Liver (tissue), 9 donors: ENCODE measurements around the gene HUS1. TPM values are rescaled to one million over a fixed set of nuclear protein-coding genes. Genes with fewer than 3 reads are reported as not detected.

ENCODE experiments used
- DNase-seq: peaks from one replicate; pipeline ENCODE4 v3.0.0-alpha.2; 2017; ENCODE audit warnings: low spot score
- H3K27ac ChIP-seq, 2 donors: one replicate each; pipeline ENCODE4 v1.7.0; 2013; ENCODE audit warnings: inconsistent platforms in 2 of 2, low read length in 2 of 2, control low read depth in 1 of 2, low read depth in 1 of 2, mild to moderate bottlenecking in 1 of 2
- H3K27me3 ChIP-seq, 4 donors: one replicate each; pipeline versions ENCODE4 v1.6.1 to v1.7.0; 2013; ENCODE audit warnings: low read length in 3 of 4, inconsistent platforms in 1 of 4, mild to moderate bottlenecking in 1 of 4, moderate library complexity in 1 of 4; ENCODE audit not compliant: control insufficient read depth in 4 of 4, insufficient read depth in 4 of 4
- H3K36me3 ChIP-seq, 4 donors: one replicate each; pipeline versions ENCODE4 v1.6.1 to v1.7.0; 2013; ENCODE audit warnings: low read length in 3 of 4, mild to moderate bottlenecking in 3 of 4, low read depth in 1 of 4, moderate library complexity in 1 of 4; ENCODE audit not compliant: control insufficient read depth in 4 of 4, insufficient read depth in 3 of 4
- H3K4me1 ChIP-seq, 4 donors: one replicate each; pipeline versions ENCODE4 v1.6.1 to v1.7.0; 2013; ENCODE audit warnings: low read length in 3 of 4, mild to moderate bottlenecking in 3 of 4, moderate library complexity in 1 of 4; ENCODE audit not compliant: control insufficient read depth in 4 of 4, insufficient read depth in 4 of 4
- H3K4me3 ChIP-seq, 3 donors: one replicate each; pipeline versions ENCODE4 v1.6.1 to v1.7.0; 2013; ENCODE audit warnings: low read length in 3 of 3, control low read depth in 1 of 3, low read depth in 1 of 3, mild to moderate bottlenecking in 1 of 3
- H3K9ac ChIP-seq, 2 donors: one replicate each; pipeline ENCODE4 v1.7.0; 2013; ENCODE audit warnings: low read length in 2 of 2, mild to moderate bottlenecking in 2 of 2, moderate library complexity in 2 of 2, control low read depth in 1 of 2, low read depth in 1 of 2
- H3K9me3 ChIP-seq, 4 donors: one replicate each; pipeline versions ENCODE4 v1.6.1 to v1.7.0; 2013; ENCODE audit warnings: low read length in 3 of 4; ENCODE audit not compliant: control insufficient read depth in 4 of 4
- ATF3 ChIP-seq: IDR thresholded peaks from 2 replicates; pipeline ENCODE4 v1.6.1; 2016; ENCODE audit warnings: antibody characterized with exemption
- FOXA1 ChIP-seq: IDR thresholded peaks from 2 replicates; pipeline ENCODE4 v1.6.1; 2016; ENCODE audit warnings: antibody characterized with exemption
- FOXA2 ChIP-seq: IDR thresholded peaks from 2 replicates; pipeline ENCODE4 v1.6.1; 2016; ENCODE audit warnings: antibody characterized with exemption
- GABPA ChIP-seq, 2 donors: IDR thresholded peaks in 1 of 2; conservative IDR thresholded peaks in 1 of 2; 2 replicates each; pipeline ENCODE4 v1.6.1; 2016; ENCODE audit warnings: antibody characterized with exemption in 2 of 2, mild to moderate bottlenecking in 1 of 2, moderate library complexity in 1 of 2
- HNF4A ChIP-seq, 2 donors: conservative IDR thresholded peaks; 2 replicates each; pipeline ENCODE4 v1.6.1; 2016; ENCODE audit warnings: antibody characterized with exemption in 2 of 2, mild to moderate bottlenecking in 2 of 2
- JUND ChIP-seq, 2 donors: IDR thresholded peaks; 2 replicates each; pipeline ENCODE4 v1.6.1; 2016; ENCODE audit warnings: antibody characterized with exemption in 2 of 2
- MAX ChIP-seq: IDR thresholded peaks from 2 replicates; pipeline ENCODE4 v1.6.1; 2016; ENCODE audit warnings: antibody characterized with exemption
- NR2F2 ChIP-seq: IDR thresholded peaks from 2 replicates; pipeline ENCODE4 v1.6.1; 2016; ENCODE audit warnings: antibody characterized with exemption
- RAD21 ChIP-seq, 2 donors: IDR thresholded peaks; 2 replicates each; pipeline ENCODE4 v1.6.1; 2016; ENCODE audit warnings: antibody characterized with exemption in 2 of 2, mild to moderate bottlenecking in 2 of 2
- REST ChIP-seq: IDR thresholded peaks from 2 replicates; pipeline ENCODE4 v1.6.1; 2016; ENCODE audit warnings: antibody characterized with exemption, mild to moderate bottlenecking
- RXRA ChIP-seq, 2 donors: IDR thresholded peaks; 2 replicates each; pipeline ENCODE4 v1.6.1; 2017 to 2018; ENCODE audit warnings: antibody characterized with exemption in 2 of 2, mild to moderate bottlenecking in 1 of 2
- SP1 ChIP-seq: IDR thresholded peaks from 2 replicates; pipeline ENCODE4 v1.6.1; 2018; ENCODE audit warnings: antibody characterized with exemption, mild to moderate bottlenecking
- YY1 ChIP-seq: IDR thresholded peaks from 2 replicates; pipeline ENCODE4 v1.6.1; 2016; ENCODE audit warnings: antibody characterized with exemption, mild to moderate bottlenecking
- WGBS: extraction: QIAGEN DNeasy Blood & Tissue Kit; methylation state at CpG from one replicate; pipeline ENCODE4 v1.1.7; 2013; 5-methylcytosine and 5-hydroxymethylcytosine counted together
- polyA plus RNA-seq, 2 donors: library from polyadenylated mRNA; stranded (reverse) in 1 of 2; unstranded in 1 of 2; fragments of 200-250 nt in 1 of 2; fragments of >200 nt in 1 of 2; fragmentation: Nextera tagmentation in 1 of 2; extraction: Ambion mirVana in 1 of 2; gene quantifications; one replicate each; pipeline versions ENCODE4 v1.2.1 to v1.2.3, GENCODE V29; 2013 to 2015
- total RNA-seq, 2 donors: library from RNA; depleted of rRNA; stranded (reverse); fragments of >200 nt; gene quantifications; one replicate each; pipeline ENCODE4 v1.2.3, GENCODE V29; 2014
- TF ChIP-seq, protein P1 (sequence below): fragments of 150-350 bp; IDR thresholded peaks from 2 replicates; pipeline ENCODE4 v1.5.1; 2017; ENCODE audit warnings: improper control_type of control experiment, low read depth, low read length; ENCODE audit not compliant: missing input control
- donor health status: healthy.
- donor health status: healthy.
- donor health status: healthy.
- donor health status: healthy.
- donor health status: healthy.

HUS1 gene
- total and polyA plus RNA-seq, 4 donors: 9.2 to 39.0 (median 18.4) TPM

DNA sequence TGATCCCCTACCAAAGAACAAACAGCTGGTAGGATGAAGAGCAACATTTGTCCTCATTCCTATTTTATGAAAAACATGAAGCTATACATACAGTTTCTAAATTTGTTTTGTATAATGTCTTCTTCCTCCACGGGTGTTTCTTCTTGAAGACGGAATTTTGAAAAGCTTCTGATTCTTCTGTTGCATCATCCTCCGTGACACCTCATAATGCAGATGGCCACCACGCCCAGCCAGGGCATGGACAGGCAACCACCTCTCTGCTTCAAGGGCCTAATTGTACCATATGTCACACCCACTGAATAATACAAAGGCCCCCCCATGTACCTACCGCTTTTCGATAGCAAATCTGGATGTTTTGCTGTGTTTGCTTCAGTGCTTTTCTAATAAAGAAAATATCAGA is 49.5 kb upstream of the HUS1 start, which contains the start of gene SUN3:
Gene SUN3 (minus strand): TSS at position 170 of the 400 bp plus-strand sequence. CDS start 169 bp downstream, at position 1.
- Histone ChIP-seq H3K4me1 (no peaks in the 10 kb centered on the region), H3K36me3 (no peaks in the 10 kb centered on the region), H3K4me3 (no peak within 1 kb of the TSS), H3K27ac (no peak within 1 kb of the TSS), H3K27me3 (peaks cover 0 to 3% (median 0%) of the 10 kb centered on the region in 4 donors), H3K9me3 (peaks cover 0 to 10% (median 0%) of the 10 kb centered on the region in 4 donors), H3K9ac (no peak within 1 kb of the TSS)
- WGBS: 89% methylated on average over 6 of the region's 6 CpGs
- DNase-seq: no peak
- no peak for TF ChIP-seq NR2F2
- no peak for TF ChIP-seq HNF4A (conservative IDR thresholded peaks at IDR 0.05)
- no peak for TF ChIP-seq FOXA2
- no peak for TF ChIP-seq ATF3
- TF ChIP-seq RXRA (IDR thresholded peaks at IDR 0.05): no peak
- TF ChIP-seq, protein P1, sequence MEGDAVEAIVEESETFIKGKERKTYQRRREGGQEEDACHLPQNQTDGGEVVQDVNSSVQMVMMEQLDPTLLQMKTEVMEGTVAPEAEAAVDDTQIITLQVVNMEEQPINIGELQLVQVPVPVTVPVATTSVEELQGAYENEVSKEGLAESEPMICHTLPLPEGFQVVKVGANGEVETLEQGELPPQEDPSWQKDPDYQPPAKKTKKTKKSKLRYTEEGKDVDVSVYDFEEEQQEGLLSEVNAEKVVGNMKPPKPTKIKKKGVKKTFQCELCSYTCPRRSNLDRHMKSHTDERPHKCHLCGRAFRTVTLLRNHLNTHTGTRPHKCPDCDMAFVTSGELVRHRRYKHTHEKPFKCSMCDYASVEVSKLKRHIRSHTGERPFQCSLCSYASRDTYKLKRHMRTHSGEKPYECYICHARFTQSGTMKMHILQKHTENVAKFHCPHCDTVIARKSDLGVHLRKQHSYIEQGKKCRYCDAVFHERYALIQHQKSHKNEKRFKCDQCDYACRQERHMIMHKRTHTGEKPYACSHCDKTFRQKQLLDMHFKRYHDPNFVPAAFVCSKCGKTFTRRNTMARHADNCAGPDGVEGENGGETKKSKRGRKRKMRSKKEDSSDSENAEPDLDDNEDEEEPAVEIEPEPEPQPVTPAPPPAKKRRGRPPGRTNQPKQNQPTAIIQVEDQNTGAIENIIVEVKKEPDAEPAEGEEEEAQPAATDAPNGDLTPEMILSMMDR: no peak
- TF ChIP-seq SP1: no peak
- TF ChIP-seq GABPA (IDR thresholded peaks at IDR 0.05 in 1 of 2, conservative IDR thresholded peaks at IDR 0.05 in 1 of 2): no peak
- no peak for TF ChIP-seq YY1
- TF ChIP-seq RAD21 (IDR thresholded peaks at IDR 0.05): no peak
- TF ChIP-seq REST: no peak
- no peak for TF ChIP-seq MAX
- TF ChIP-seq FOXA1: no peak
- no peak for TF ChIP-seq JUND (IDR thresholded peaks at IDR 0.05)

- Histone ChIP-seq H3K9ac (no peak overlapping the region), H3K36me3 (no peaks in the 10 kb centered on the region), H3K27ac (no peak overlapping the region), H3K4me1 (no peaks in the 10 kb centered on the region), H3K27me3 (peaks cover 0 to 3% (median 0%) of the 10 kb centered on the region in 4 donors), H3K9me3 (peaks cover 0 to 16% (median 0%) of the 10 kb centered on the region in 4 donors), H3K4me3 (no peak overlapping the region)
- TF ChIP-seq FOXA2: no peak
- TF ChIP-seq YY1: no peak
- no peak for DNase-seq
- WGBS: 56% methylated on average over 5 of the region's 5 CpGs
Observed at GRCh38 chr7:48025624-48026023, 46.2 kb upstream of the HUS1 start.
